Subcutaneous abdominal adipose tissue (tissue), 5 donors: ENCODE results near the gene SLX4IP.

ENCODE experiments used
- H3K27ac ChIP-seq: one replicate; pipeline ENCODE4 v1.7.0; 2013; ENCODE audit warnings: low read depth, mild to moderate bottlenecking, inconsistent platforms, low read length, moderate library complexity
- H3K27me3 ChIP-seq, 5 donors: one replicate each; pipeline ENCODE4 v1.7.0; 2013; ENCODE audit warnings: low read length in 5 of 5, inconsistent platforms in 1 of 5; ENCODE audit not compliant: control insufficient read depth in 5 of 5, insufficient read depth in 4 of 5
- H3K36me3 ChIP-seq, 5 donors: one replicate each; pipeline ENCODE4 v1.7.0; 2013; ENCODE audit warnings: low read length in 5 of 5; ENCODE audit not compliant: control insufficient read depth in 5 of 5, insufficient read depth in 5 of 5
- H3K4me1 ChIP-seq, 5 donors: one replicate each; pipeline ENCODE4 v1.7.0; 2013; ENCODE audit warnings: low read length in 5 of 5, mild to moderate bottlenecking in 3 of 5, moderate library complexity in 1 of 5; ENCODE audit not compliant: control insufficient read depth in 5 of 5, insufficient read depth in 5 of 5
- H3K4me3 ChIP-seq, 5 donors: one replicate each; pipeline ENCODE4 v1.7.0; 2013; ENCODE audit warnings: low read length in 5 of 5, low read depth in 1 of 5
- H3K9ac ChIP-seq, 5 donors: one replicate each; pipeline ENCODE4 v1.7.0; 2013; ENCODE audit warnings: low read length in 5 of 5, mild to moderate bottlenecking in 4 of 5, moderate library complexity in 3 of 5
- H3K9me3 ChIP-seq, 5 donors: one replicate each; pipeline ENCODE4 v1.7.0; 2013; ENCODE audit warnings: low read length in 5 of 5; ENCODE audit not compliant: control insufficient read depth in 5 of 5
- donor health status: healthy.
- donor health status: healthy.
- donor health status: healthy.
- donor health status: healthy.
- donor health status: healthy.

The SLX4IP gene

GRCh38 chr20:10428008-10428407 is 7.1 kb upstream of the SLX4IP start:
- H3K4me3 ChIP-seq, result no peak overlapping the region
- no peak overlapping the region for H3K9ac ChIP-seq
- H3K27ac ChIP-seq, result no peak overlapping the region
- peaks cover 0 to 4% (median 0%) of the 10 kb centered on the region in 5 donors for H3K36me3 ChIP-seq
- peaks cover 2 to 27% (median 17%) of the 10 kb centered on the region in 5 donors for H3K4me1 ChIP-seq
- no peaks in the 10 kb centered on the region for H3K9me3 ChIP-seq
- H3K27me3 ChIP-seq, result no peaks in the 10 kb centered on the region

- Histone ChIP-seq H3K4me1 (peaks cover 2 to 34% (median 26%) of the 10 kb centered on the region in 5 donors), H3K27me3 (no peaks in the 10 kb centered on the region), H3K36me3 (peaks cover 0 to 4% (median 0%) of the 10 kb centered on the region in 5 donors), H3K9ac (no peak overlapping the region), H3K4me3 (no peak overlapping the region), H3K9me3 (no peaks in the 10 kb centered on the region), H3K27ac (no peak overlapping the region)
Observed at GRCh38 chr20:10429443-10429981, 5.6 kb upstream of the SLX4IP start.

GRCh38 chr20:10430000-10430466 is 5.1 kb upstream of the SLX4IP start:
- Histone ChIP-seq H3K9ac (no peak overlapping the region), H3K4me1 (peaks cover 2 to 34% (median 26%) of the 10 kb centered on the region in 5 donors), H3K9me3 (no peaks in the 10 kb centered on the region), H3K27me3 (no peaks in the 10 kb centered on the region), H3K4me3 (no peak overlapping the region), H3K36me3 (peaks cover 0 to 4% (median 0%) of the 10 kb centered on the region in 5 donors), H3K27ac (no peak overlapping the region)

- Histone ChIP-seq H3K27ac (no peak overlapping the region), H3K4me1 (peaks cover 2 to 40% (median 31%) of the 10 kb centered on the region in 5 donors), H3K9ac (no peak overlapping the region)
Observed at GRCh38 chr20:10430704-10431103, 4.4 kb upstream of the SLX4IP start.

GRCh38 chr20:10432079-10432478 is 3.0 kb upstream of the SLX4IP start:
- H3K4me1 ChIP-seq, result peaks cover 2 to 35% (median 32%) of the 10 kb centered on the region in 5 donors

More at GRCh38 chr20:10430704-10431103, 4.4 kb upstream of the SLX4IP start:
- Histone ChIP-seq H3K9me3 (no peaks in the 10 kb centered on the region), H3K36me3 (peaks cover 0 to 4% (median 0%) of the 10 kb centered on the region in 5 donors), H3K4me3 (no peak overlapping the region), H3K27me3 (no peaks in the 10 kb centered on the region)

GRCh38 chr20:10433014-10433622 is 2.0 kb upstream of the SLX4IP start:
- Histone ChIP-seq H3K9me3 (no peaks in the 10 kb centered on the region), H3K27me3 (no peaks in the 10 kb centered on the region), H3K27ac (peak overlapping the region; percentile 93), H3K4me3 (peak overlapping the region; percentile 87 to 96 (median 94)), H3K36me3 (no peaks in the 10 kb centered on the region), H3K9ac (peak overlapping the region; percentile 35 to 96 (median 94)), H3K4me1 (peaks cover 2 to 35% (median 32%) of the 10 kb centered on the region in 5 donors)

More at GRCh38 chr20:10432079-10432478, 3.0 kb upstream of the SLX4IP start:
- Histone ChIP-seq H3K27ac (no peak overlapping the region), H3K9me3 (no peaks in the 10 kb centered on the region), H3K36me3 (no peaks in the 10 kb centered on the region), H3K9ac (no peak overlapping the region), H3K4me3 (no peak overlapping the region), H3K27me3 (no peaks in the 10 kb centered on the region)

- Histone ChIP-seq H3K9ac (peak within 1 kb of the TSS; percentile 77 to 96 (median 94)), H3K4me1 (peaks cover 2 to 34% (median 32%) of the 10 kb centered on the region in 5 donors), H3K4me3 (peak within 1 kb of the TSS; percentile 88 to 96 (median 94)), H3K9me3 (no peaks in the 10 kb centered on the region), H3K27ac (peak within 1 kb of the TSS; percentile 93), H3K36me3 (no peaks in the 10 kb centered on the region), H3K27me3 (no peaks in the 10 kb centered on the region)
Observed at GRCh38 chr20:10433623-10434466, 1.3 kb upstream of the SLX4IP start, which contains the start of gene MKKS. Gene MKKS, minus strand, starts transcription at chr20:10434222. Its CDS starts 20,708 bp downstream, at chr20:10413514.

- Histone ChIP-seq H3K9ac (peak overlapping the region; percentile 77 to 96 (median 94)), H3K27ac (peak overlapping the region; percentile 93), H3K9me3 (no peaks in the 10 kb centered on the region), H3K4me1 (peaks cover 0 to 32% (median 27%) of the 10 kb centered on the region in 5 donors), H3K36me3 (no peaks in the 10 kb centered on the region), H3K4me3 (peak overlapping the region; percentile 88 to 96 (median 94)), H3K27me3 (no peaks in the 10 kb centered on the region)
Observed at GRCh38 chr20:10434467-10434831, 656 bp upstream of the SLX4IP start.

GRCh38 chr20:10436053-10436699 is 1.1 kb downstream of the SLX4IP start:
- Histone ChIP-seq H3K9me3 (no peaks in the 10 kb centered on the region), H3K27me3 (no peaks in the 10 kb centered on the region), H3K36me3 (no peaks in the 10 kb centered on the region), H3K27ac (no peak overlapping the region), H3K4me3 (no peak overlapping the region), H3K9ac (no peak overlapping the region), H3K4me1 (peaks cover 0 to 30% (median 26%) of the 10 kb centered on the region in 5 donors)
